H1 (cell line): ENCODE data around the gene CNTF. TPM values are rescaled to one million over a fixed set of nuclear protein-coding genes. Genes with fewer than 3 reads are reported as not detected.
A peak's percentile ranks its signal among the peaks of the same experiment; 100 is the strongest.

Experiments used
- ATF3 ChIP-seq: IDR thresholded peaks from 2 replicates; pipeline ENCODE4 v1.6.1; 2011; ENCODE audit warnings: low read depth, mild to moderate bottlenecking, low read length; ENCODE audit not compliant: insufficient read depth
- BRCA1 ChIP-seq: IDR thresholded peaks from 2 replicates; pipeline ENCODE4 v1.6.1; 2012; ENCODE audit warnings: low read depth, low read length, improper control_type of control experiment
- CEBPB ChIP-seq: IDR thresholded peaks from 2 replicates; pipeline ENCODE4 v1.6.1; 2012; ENCODE audit warnings: low read depth, low read length
- CREB1 ChIP-seq: IDR thresholded peaks from 2 replicates; pipeline ENCODE4 v1.6.1; 2012; ENCODE audit warnings: inconsistent platforms
- EZH2 ChIP-seq: fragments of 200-600 bp; sonication (generic); IDR thresholded peaks from 2 replicates; pipeline ENCODE4 v1.7.1; 2012; ENCODE audit warnings: low read depth, mild to moderate bottlenecking, moderate library complexity, low read length, inconsistent platforms; ENCODE audit not compliant: severe bottlenecking
- FOSL1 ChIP-seq: IDR thresholded peaks from 2 replicates; pipeline ENCODE4 v1.6.1; 2011; ENCODE audit warnings: mild to moderate bottlenecking, low read depth, low read length, moderate library complexity; ENCODE audit not compliant: insufficient read depth
- KDM4A ChIP-seq: IDR thresholded peaks from one replicate; pipeline ENCODE4 v1.7.1; 2012; ENCODE audit warnings: low read depth, mild to moderate bottlenecking, moderate library complexity, low read length, inconsistent platforms; ENCODE audit not compliant: severe bottlenecking
- PHF8 ChIP-seq: fragments of 200-600 bp; sonication (generic); conservative IDR thresholded peaks from 2 replicates; pipeline ENCODE4 v1.7.1; 2012; ENCODE audit warnings: low read depth, mild to moderate bottlenecking, inconsistent platforms, low read length, moderate library complexity
- RAD21 ChIP-seq, 2 experiments: IDR thresholded peaks in 1 of 2; conservative IDR thresholded peaks in 1 of 2; 2 replicates each; pipeline ENCODE4 v1.6.1; 2011; ENCODE audit warnings: low read depth in 2 of 2, low read length in 2 of 2, improper control_type of control experiment in 1 of 2, inconsistent platforms in 1 of 2, mild to moderate bottlenecking in 1 of 2, moderate library complexity in 1 of 2
- RFX5 ChIP-seq: IDR thresholded peaks from 2 replicates; pipeline ENCODE4 v1.6.1; 2011; ENCODE audit warnings: low read depth, low read length, improper control_type of control experiment, borderline replicate concordance
- TAF1 ChIP-seq: IDR thresholded peaks from 2 replicates; pipeline ENCODE4 v1.6.1; 2011; ENCODE audit warnings: mild to moderate bottlenecking, low read depth, low read length
- polyA plus RNA-seq, 7 experiments: library from polyadenylated mRNA; depleted of rRNA in 3 of 7; stranded (reverse) in 5 of 7; unstranded in 2 of 7; fragments of >200 nt in 5 of 7; fragments of 200-250 nt in 2 of 7; gene quantifications; 1 replicate in 5 of 7; 2 replicates in 1 of 7; 4 replicates in 1 of 7; pipeline versions ENCODE4 v1.2.1 to v1.2.3, GENCODE V29; 2011 to 2013; ENCODE audit warnings: missing spikeins in 2 of 7, mixed read lengths in 2 of 7
- total RNA-seq: library from RNA; stranded (reverse); fragmentation: NEBNext Ultra II Directional; extraction: Animal tissue kit (Norgen Biotek cat#: 25700); gene quantifications from 2 replicates; pipeline ENCODE4 v1.2.1, GENCODE V29; 2021
- TF ChIP-seq, protein P1 (sequence below): IDR thresholded peaks from 2 replicates; pipeline ENCODE4 v1.6.1; 2011; ENCODE audit warnings: low read length, improper control_type of control experiment

The CNTF gene
- total and polyA plus RNA-seq, 2 of the 8 experiments (the other 6 are each of a cell fraction or from before 2014, with no cell fraction given), result 0.41 to 1.5 TPM

DNA sequence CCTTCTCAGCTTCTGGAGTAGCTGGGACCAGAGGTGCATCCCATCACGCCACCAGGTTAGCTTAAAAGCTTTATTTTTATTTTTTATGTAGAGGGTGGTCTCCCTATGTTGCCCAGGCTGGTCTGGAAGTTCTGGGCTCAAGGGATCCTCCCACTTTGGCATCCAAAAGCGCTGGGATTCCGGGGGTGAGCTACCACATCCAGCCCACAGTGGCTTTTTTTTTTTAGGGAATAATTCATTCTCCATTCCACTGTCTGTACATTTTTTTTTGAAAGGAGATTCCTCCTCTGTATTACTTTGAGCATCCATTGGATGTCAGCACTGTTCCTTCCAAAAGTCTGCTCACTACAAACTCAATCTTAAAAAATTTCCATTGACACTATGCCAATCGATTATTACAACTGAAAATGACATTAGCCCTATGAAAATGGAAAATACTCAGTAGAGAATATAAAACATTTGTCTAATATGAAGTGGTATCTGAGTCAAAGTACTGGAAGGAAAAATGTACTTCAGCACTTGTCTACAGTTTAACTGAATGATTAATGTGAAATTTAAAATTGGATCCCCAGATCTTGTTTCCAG lies 45.5 kb upstream of the CNTF start (continued):
- TF ChIP-seq, protein P1, sequence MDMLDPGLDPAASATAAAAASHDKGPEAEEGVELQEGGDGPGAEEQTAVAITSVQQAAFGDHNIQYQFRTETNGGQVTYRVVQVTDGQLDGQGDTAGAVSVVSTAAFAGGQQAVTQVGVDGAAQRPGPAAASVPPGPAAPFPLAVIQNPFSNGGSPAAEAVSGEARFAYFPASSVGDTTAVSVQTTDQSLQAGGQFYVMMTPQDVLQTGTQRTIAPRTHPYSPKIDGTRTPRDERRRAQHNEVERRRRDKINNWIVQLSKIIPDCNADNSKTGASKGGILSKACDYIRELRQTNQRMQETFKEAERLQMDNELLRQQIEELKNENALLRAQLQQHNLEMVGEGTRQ, result no peak
- TF ChIP-seq RAD21 (IDR thresholded peaks at IDR 0.05 in 1 of 2, conservative IDR thresholded peaks at IDR 0.05 in 1 of 2; ENCODE audit: low read depth in 2 of 2, low read length in 2 of 2) (peak; percentile 37 to 39), TAF1 (no peak), CEBPB (no peak), PHF8 (no peak), ATF3 (no peak), BRCA1 (no peak), KDM4A (no peak), RFX5 (no peak), CREB1 (no peak), EZH2 (no peak), FOSL1 (no peak)
- TF ChIP-seq, all 59 proteins: peak for 3
